ENCODE results near the gene PRPF19. TPM values are rescaled to one million over a fixed set of nuclear protein-coding genes. Genes with fewer than 3 reads are reported as not detected.

Gene PRPF19
- total and polyA plus RNA-seq, 2 of the 13 experiments (the other 11 are each of a cell fraction or from before 2014, with no cell fraction given), result 27.4 to 91.1 TPM

DNA sequence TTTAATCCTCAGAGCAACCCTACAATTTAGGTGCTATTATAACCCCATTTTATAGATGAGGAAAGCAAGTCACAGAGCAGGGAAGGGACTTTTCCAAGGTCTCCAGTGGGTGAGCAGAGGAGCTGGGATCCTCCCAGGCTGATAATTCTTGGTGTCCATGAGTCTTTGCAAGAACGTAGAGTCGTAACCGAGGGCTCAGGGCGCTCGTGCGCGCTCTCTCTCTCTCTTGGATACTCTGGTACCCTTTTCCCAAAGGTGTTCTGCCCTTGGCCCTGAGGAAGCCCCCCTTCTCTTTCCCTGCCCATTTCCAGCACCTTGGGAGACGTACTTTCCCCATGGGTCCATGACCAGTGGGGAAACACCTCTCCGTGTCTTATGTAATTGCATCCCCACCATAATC is 44.2 kb downstream of the PRPF19 start:
- ATAC-seq, result no peak
- Histone ChIP-seq H2AFZ (ENCODE audit: low read length) (no peak overlapping the region), H3K79me2 (ENCODE audit: insufficient read depth, low read length) (no peaks in the 10 kb centered on the region), H3K9ac (ENCODE audit: insufficient read depth, low read depth, low read length) (no peak overlapping the region), H3K4me3 (replicated peaks in 1 of 3; ENCODE audit: insufficient read depth in 1 of 3, low read depth in 2 of 3, low read length in 3 of 3) (no peak overlapping the region), H3K4me2 (ENCODE audit: low read depth, low read length) (no peak overlapping the region), H3K4me1 (ENCODE audit: insufficient read depth, low read length) (peaks cover 43% of the 10 kb centered on the region), H3K27ac (ENCODE audit: extremely low read length, insufficient read depth, low read length) (no peak overlapping the region), H3K27me3 (ENCODE audit: control insufficient read depth in 1 of 2, insufficient read depth in 2 of 2, low read length in 2 of 2) (peaks cover 0 to 13% of the 10 kb centered on the region in 2 experiments; a peak in 2 of 5 replicates), H4K20me1 (ENCODE audit: insufficient read depth, low read length) (no peaks in the 10 kb centered on the region), H3K9me3 (ENCODE audit: low read length) (no peaks in the 10 kb centered on the region), H3K36me3 (replicated peaks in 1 of 2; ENCODE audit: control insufficient read depth in 1 of 2, insufficient read depth in 2 of 2, low read length in 2 of 2) (no peaks in the 10 kb centered on the region)
- no peak for FAIRE-seq
- CTCF ChIA-PET (ENCODE audit: low intra/inter-chr PET ratio, low total read pairs), result no interaction called here
- WGBS (ENCODE audit: low lambda C conversion rate), result 86% methylated on average over 9 of the region's 9 CpGs
- BruUV-seq (replicated peaks), result no TSS peak
- intact Hi-C loops (cut with micrococcal nuclease; ENCODE audit: unreplicated experiment) (no loop called here), in situ Hi-C loops (cut with HindIII; ENCODE audit: extremely low pct_ligation_motif_present, low pct_unique_long_range_greater_than_20kb) (no loop called here)
- no peak for DNase-seq (ENCODE audit: low spot score)
- POLR2A ChIA-PET, result no interaction called here
- TF ChIP-seq, protein P1, sequence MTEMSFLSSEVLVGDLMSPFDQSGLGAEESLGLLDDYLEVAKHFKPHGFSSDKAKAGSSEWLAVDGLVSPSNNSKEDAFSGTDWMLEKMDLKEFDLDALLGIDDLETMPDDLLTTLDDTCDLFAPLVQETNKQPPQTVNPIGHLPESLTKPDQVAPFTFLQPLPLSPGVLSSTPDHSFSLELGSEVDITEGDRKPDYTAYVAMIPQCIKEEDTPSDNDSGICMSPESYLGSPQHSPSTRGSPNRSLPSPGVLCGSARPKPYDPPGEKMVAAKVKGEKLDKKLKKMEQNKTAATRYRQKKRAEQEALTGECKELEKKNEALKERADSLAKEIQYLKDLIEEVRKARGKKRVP (CRISPR knock-in tag; IDR thresholded peaks at IDR 0.05), result no peak
- TF ChIP-seq, protein P2, sequence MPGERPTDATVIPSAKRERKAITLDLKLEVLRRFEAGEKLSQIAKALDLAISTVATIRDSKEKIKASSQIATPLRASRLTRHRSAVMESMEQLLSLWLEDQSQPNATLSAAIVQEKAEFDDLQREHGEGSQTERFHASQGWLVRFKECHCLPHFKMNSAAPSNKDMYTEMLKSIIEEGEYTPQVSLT (CRISPR knock-in tag; IDR thresholded peaks at IDR 0.05; ENCODE audit: borderline replicate concordance, low read depth), result no peak
- TF ChIP-seq TSC22D2 (CRISPR knock-in tag; IDR thresholded peaks at IDR 0.05; ENCODE audit: borderline replicate concordance) (no peak), ZNF761 (CRISPR knock-in tag; conservative IDR thresholded peaks at IDR 0.05) (no peak), HES4 (CRISPR knock-in tag; IDR thresholded peaks at IDR 0.05; ENCODE audit: borderline replicate concordance) (no peak), FOXO1 (CRISPR knock-in tag; IDR thresholded peaks at IDR 0.05) (no peak), ZNF772 (CRISPR knock-in tag; IDR thresholded peaks at IDR 0.05) (no peak), FLYWCH1 (CRISPR knock-in tag; IDR thresholded peaks at IDR 0.05) (no peak), RBM22 (optimal IDR thresholded peaks at IDR 0.05; ENCODE audit: low read length) (no peak), ARNTL (CRISPR knock-in tag; IDR thresholded peaks at IDR 0.05) (no peak), SIN3B (IDR thresholded peaks at IDR 0.05; ENCODE audit: low read length) (no peak), ZFAT (CRISPR knock-in tag; conservative IDR thresholded peaks at IDR 0.05) (no peak)
- TF ChIP-seq, protein P3, sequence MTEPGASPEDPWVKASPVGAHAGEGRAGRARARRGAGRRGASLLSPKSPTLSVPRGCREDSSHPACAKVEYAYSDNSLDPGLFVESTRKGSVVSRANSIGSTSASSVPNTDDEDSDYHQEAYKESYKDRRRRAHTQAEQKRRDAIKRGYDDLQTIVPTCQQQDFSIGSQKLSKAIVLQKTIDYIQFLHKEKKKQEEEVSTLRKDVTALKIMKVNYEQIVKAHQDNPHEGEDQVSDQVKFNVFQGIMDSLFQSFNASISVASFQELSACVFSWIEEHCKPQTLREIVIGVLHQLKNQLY (CRISPR knock-in tag; IDR thresholded peaks at IDR 0.05), result no peak
- TF ChIP-seq, protein P4, sequence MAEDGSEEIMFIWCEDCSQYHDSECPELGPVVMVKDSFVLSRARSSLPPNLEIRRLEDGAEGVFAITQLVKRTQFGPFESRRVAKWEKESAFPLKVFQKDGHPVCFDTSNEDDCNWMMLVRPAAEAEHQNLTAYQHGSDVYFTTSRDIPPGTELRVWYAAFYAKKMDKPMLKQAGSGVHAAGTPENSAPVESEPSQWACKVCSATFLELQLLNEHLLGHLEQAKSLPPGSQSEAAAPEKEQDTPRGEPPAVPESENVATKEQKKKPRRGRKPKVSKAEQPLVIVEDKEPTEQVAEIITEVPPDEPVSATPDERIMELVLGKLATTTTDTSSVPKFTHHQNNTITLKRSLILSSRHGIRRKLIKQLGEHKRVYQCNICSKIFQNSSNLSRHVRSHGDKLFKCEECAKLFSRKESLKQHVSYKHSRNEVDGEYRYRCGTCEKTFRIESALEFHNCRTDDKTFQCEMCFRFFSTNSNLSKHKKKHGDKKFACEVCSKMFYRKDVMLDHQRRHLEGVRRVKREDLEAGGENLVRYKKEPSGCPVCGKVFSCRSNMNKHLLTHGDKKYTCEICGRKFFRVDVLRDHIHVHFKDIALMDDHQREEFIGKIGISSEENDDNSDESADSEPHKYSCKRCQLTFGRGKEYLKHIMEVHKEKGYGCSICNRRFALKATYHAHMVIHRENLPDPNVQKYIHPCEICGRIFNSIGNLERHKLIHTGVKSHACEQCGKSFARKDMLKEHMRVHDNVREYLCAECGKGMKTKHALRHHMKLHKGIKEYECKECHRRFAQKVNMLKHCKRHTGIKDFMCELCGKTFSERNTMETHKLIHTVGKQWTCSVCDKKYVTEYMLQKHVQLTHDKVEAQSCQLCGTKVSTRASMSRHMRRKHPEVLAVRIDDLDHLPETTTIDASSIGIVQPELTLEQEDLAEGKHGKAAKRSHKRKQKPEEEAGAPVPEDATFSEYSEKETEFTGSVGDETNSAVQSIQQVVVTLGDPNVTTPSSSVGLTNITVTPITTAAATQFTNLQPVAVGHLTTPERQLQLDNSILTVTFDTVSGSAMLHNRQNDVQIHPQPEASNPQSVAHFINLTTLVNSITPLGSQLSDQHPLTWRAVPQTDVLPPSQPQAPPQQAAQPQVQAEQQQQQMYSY (CRISPR knock-in tag; IDR thresholded peaks at IDR 0.05), result no peak
- TF ChIP-seq, protein P5, sequence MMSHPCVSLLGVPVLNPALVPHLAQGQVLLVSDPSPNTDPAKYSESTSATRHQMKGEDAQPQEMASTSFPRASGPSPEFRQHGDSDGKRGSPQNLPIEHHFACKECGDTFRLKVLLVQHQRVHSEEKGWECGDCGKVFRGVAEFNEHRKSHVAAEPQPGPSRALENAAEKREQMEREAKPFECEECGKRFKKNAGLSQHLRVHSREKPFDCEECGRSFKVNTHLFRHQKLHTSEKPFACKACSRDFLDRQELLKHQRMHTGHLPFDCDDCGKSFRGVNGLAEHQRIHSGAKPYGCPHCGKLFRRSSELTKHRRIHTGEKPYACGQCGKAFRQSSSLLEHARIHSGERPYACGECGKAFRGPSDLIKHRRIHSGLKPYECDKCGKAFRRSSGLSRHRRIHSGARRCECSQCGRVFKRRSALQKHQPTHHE (CRISPR knock-in tag; IDR thresholded peaks at IDR 0.05; ENCODE audit: borderline replicate concordance), result no peak
- TF ChIP-seq, protein P6, sequence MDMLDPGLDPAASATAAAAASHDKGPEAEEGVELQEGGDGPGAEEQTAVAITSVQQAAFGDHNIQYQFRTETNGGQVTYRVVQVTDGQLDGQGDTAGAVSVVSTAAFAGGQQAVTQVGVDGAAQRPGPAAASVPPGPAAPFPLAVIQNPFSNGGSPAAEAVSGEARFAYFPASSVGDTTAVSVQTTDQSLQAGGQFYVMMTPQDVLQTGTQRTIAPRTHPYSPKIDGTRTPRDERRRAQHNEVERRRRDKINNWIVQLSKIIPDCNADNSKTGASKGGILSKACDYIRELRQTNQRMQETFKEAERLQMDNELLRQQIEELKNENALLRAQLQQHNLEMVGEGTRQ (IDR thresholded peaks at IDR 0.05; ENCODE audit: low read depth, low read length), result no peak
- TF ChIP-seq, protein P6 (CRISPR knock-in tag; IDR thresholded peaks at IDR 0.05; ENCODE audit: borderline replicate concordance), result no peak

Measured in HepG2 (cell line).